ENCODE data around the gene SH3PXD2B. TPM values are rescaled to one million over a fixed set of nuclear protein-coding genes. Genes with fewer than 3 reads are reported as not detected.
"Not testable (repeated sequence)": the region's sequence is repeated elsewhere in the genome, so short reads cannot be mapped to it uniquely, and the experiment has no call there.

The SH3PXD2B gene
- total RNA-seq, 2 donors from 2014 or later, result 12.2 to 13.2 TPM

- Histone ChIP-seq H3K36me3 (no peaks in the 10 kb centered on the region), H3K27ac (no peak overlapping the region), H3K4me3 (no peak overlapping the region), H3K4me1 (no peaks in the 10 kb centered on the region), H3K27me3 (no peaks in the 10 kb centered on the region), H3K9me3 (no peaks in the 10 kb centered on the region), H3K9ac (ENCODE audit: low read depth in 2 of 2, low read length in 2 of 2) (no peak overlapping the region)
- no peak for DNase-seq
- no peak for TF ChIP-seq CTCF (IDR thresholded peaks at IDR 0.05)
- intact Hi-C loops (cut with DNase I), result no loop called here
Measured at GRCh38 chr5:172353271-172353812, 101.0 kb downstream of the SH3PXD2B start.

- H3K4me1 ChIP-seq; H3K36me3 ChIP-seq; H3K9me3 ChIP-seq; intact Hi-C loops (cut with DNase I); H3K27me3 ChIP-seq; H3K27ac ChIP-seq; H3K9ac ChIP-seq (ENCODE audit: low read depth in 2 of 2, low read length in 2 of 2); H3K4me3 ChIP-seq; DNase-seq: not testable (repeated sequence)
Measured at GRCh38 chr5:172352526-172352925, 101.8 kb downstream of the SH3PXD2B start.

GRCh38 chr5:172351240-172351778 lies 103.0 kb downstream of the SH3PXD2B start:
- H3K27me3 ChIP-seq, result no peaks in the 10 kb centered on the region
- H3K4me3 ChIP-seq, result no peak overlapping the region
- H3K9ac ChIP-seq (ENCODE audit: low read depth in 2 of 2, low read length in 2 of 2), result no peak overlapping the region
- DNase-seq, result no peak
- no peaks in the 10 kb centered on the region for H3K36me3 ChIP-seq
- intact Hi-C loops (cut with DNase I), result no loop called here
- H3K27ac ChIP-seq, result no peak overlapping the region
- no peak for TF ChIP-seq CTCF (IDR thresholded peaks at IDR 0.05)
- H3K9me3 ChIP-seq, result no peaks in the 10 kb centered on the region
- H3K4me1 ChIP-seq, result no peaks in the 10 kb centered on the region

GRCh38 chr5:172350212-172351181 lies 103.8 kb downstream of the SH3PXD2B start:
- Histone ChIP-seq H3K9ac (ENCODE audit: low read depth in 2 of 2, low read length in 2 of 2) (no peak overlapping the region), H3K9me3 (no peaks in the 10 kb centered on the region), H3K27me3 (no peaks in the 10 kb centered on the region), H3K4me3 (no peak overlapping the region), H3K27ac (no peak overlapping the region), H3K36me3 (no peaks in the 10 kb centered on the region), H3K4me1 (no peaks in the 10 kb centered on the region)
- no peak for DNase-seq
- intact Hi-C loops (cut with DNase I), result no loop called here
- no peak for TF ChIP-seq CTCF (IDR thresholded peaks at IDR 0.05)

- H3K4me1 ChIP-seq; DNase-seq; H3K27ac ChIP-seq; intact Hi-C loops (cut with DNase I); H3K27me3 ChIP-seq; H3K9ac ChIP-seq (ENCODE audit: low read depth in 2 of 2, low read length in 2 of 2); H3K36me3 ChIP-seq; H3K9me3 ChIP-seq; H3K4me3 ChIP-seq: not testable (repeated sequence)
Measured at GRCh38 chr5:172348733-172349132, 105.6 kb downstream of the SH3PXD2B start.

GRCh38 chr5:172348084-172348483 lies 106.2 kb downstream of the SH3PXD2B start:
- Histone ChIP-seq H3K9me3 (no peaks in the 10 kb centered on the region), H3K4me1 (no peaks in the 10 kb centered on the region), H3K27ac (no peak overlapping the region), H3K4me3 (no peak overlapping the region), H3K9ac (ENCODE audit: low read depth in 2 of 2, low read length in 2 of 2) (no peak overlapping the region), H3K36me3 (no peaks in the 10 kb centered on the region), H3K27me3 (no peaks in the 10 kb centered on the region)
- TF ChIP-seq CTCF (IDR thresholded peaks at IDR 0.05), result no peak
- no peak for DNase-seq
- intact Hi-C loops (cut with DNase I), result no loop called here
